Measurements from ENCODE around the gene OSBPL3. TPM values are rescaled to one million over a fixed set of nuclear protein-coding genes. Genes with fewer than 3 reads are reported as not detected.

OSBPL3 gene
- total RNA-seq, 1 experiment from 2014 or later = 36.8 TPM

GRCh38 chr7:24952464-24952863 lies 27.5 kb downstream of the OSBPL3 start:
- ChIA-PET POLR2A (interaction anchor here (1.8 kb wide), 1 partner anchor 12 kb away, joined by 4 read pairs; no protein-coding TSS in a partner anchor), CTCF (no interaction called here), RAD21 (ENCODE audit: low non-redundant PET in 1 of 2, low total read pairs in 2 of 2, uncharacterized antibody in 2 of 2, unreplicated experiment in 2 of 2) (no interaction called here)
- Histone ChIP-seq H3K4me1 (ENCODE audit: control insufficient read depth in 1 of 2, insufficient read depth in 2 of 2, low read length in 2 of 2) (peaks cover 17 to 21% of the 10 kb centered on the region in 2 experiments), H3K36me3 (ENCODE audit: control insufficient read depth in 1 of 2, insufficient read depth in 2 of 2, low read length in 2 of 2) (no peaks in the 10 kb centered on the region), H3K27ac (ENCODE audit: low read depth, low read length) (no peak overlapping the region), H3K9me2 (ENCODE audit: insufficient read depth) (no peaks in the 10 kb centered on the region), H3K4me3 (replicated peaks in 1 of 2; ENCODE audit: low read depth in 1 of 2, low read length in 2 of 2) (no peak overlapping the region), H2AFZ (ENCODE audit: low read depth, low read length, poor library complexity, severe bottlenecking) (no peak overlapping the region), H3K9me3 (ENCODE audit: control insufficient read depth in 1 of 2, insufficient read depth in 1 of 2, low read depth in 1 of 2, low read length in 2 of 2) (no peaks in the 10 kb centered on the region), H3K9ac (ENCODE audit: low read length) (no peak overlapping the region), H3K4me2 (ENCODE audit: low read length) (no peak overlapping the region), H3K79me2 (ENCODE audit: insufficient read depth, low read length) (peaks cover 97% of the 10 kb centered on the region), H4K20me1 (ENCODE audit: insufficient read depth) (peaks cover 8% of the 10 kb centered on the region; the same call in 1 of the 2 replicates), H3K27me3 (ENCODE audit: insufficient read depth, low read length) (no peaks in the 10 kb centered on the region)
- TF ChIP-seq SRF (IDR thresholded peaks at IDR 0.05; ENCODE audit: low read depth) (no peak), RAD21 (IDR thresholded peaks at IDR 0.05; ENCODE audit: low read depth) (no peak), FOSL1 (IDR thresholded peaks at IDR 0.05; ENCODE audit: low read depth) (no peak), EGR1 (IDR thresholded peaks at IDR 0.05; ENCODE audit: low read depth) (no peak), TCF7L2 (IDR thresholded peaks at IDR 0.05; ENCODE audit: borderline replicate concordance, extremely low read depth, insufficient read depth, insufficient read length) (no peak), CBX3 (IDR thresholded peaks at IDR 0.05; ENCODE audit: low read depth) (no peak), EZH2phosphoT487 (IDR thresholded peaks at IDR 0.05; ENCODE audit: borderline replicate concordance) (no peak), YY1 (IDR thresholded peaks at IDR 0.05; ENCODE audit: extremely low read depth, insufficient replicate concordance, low read depth, low read length) (no peak), POLR2AphosphoS5 (IDR thresholded peaks at IDR 0.05; ENCODE audit: low read depth, low read length) (no peak), SIN3A (IDR thresholded peaks at IDR 0.05; ENCODE audit: low read depth) (no peak), CEBPB (IDR thresholded peaks at IDR 0.05; ENCODE audit: low read depth) (no peak), ATF3 (IDR thresholded peaks at IDR 0.05) (no peak)
- DNase-seq (ENCODE audit: low read depth, low spot score) (no peak), ATAC-seq (no peak)
- intact Hi-C loops (cut with micrococcal nuclease) = no loop called here
- BruUV-seq (replicated peaks) = no TSS peak

Data from HCT116 (cell line).